ENCODE results near the gene PCDHGA3. TPM values are rescaled to one million over a fixed set of nuclear protein-coding genes. Genes with fewer than 3 reads are reported as not detected.

The PCDHGA3 gene
- 4.0 and 5.5 TPM in 2 replicates for total RNA-seq

GRCh38 chr5:141343242-141343952 lies at the start of gene PCDHGA3:
TSS of gene PCDHGA3 (plus strand) at chr5:141343829. CDS start at chr5:141344034, 205 bp downstream.

DNA sequence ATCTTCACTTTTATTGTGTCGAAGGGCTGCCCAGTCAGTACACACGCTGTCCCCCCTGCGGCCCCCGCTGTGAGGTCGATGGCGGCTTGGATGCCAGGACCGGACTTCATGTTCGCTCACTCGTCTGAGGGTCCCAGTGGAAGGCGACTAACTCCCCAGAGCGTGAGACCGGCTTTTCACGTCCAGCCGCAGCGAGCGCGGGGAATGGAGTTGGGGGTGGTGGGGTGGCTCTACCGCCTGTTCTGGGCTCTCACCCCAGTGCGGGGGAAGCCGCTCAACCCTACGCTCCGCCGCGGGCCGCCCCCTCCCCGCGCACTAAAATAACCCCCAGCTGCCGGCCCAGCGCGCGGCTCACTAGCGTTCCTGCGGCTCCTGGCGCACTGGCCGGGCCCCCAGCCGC lies 39.9 kb upstream of the PCDHGA3 start, which contains the start of gene SLC25A2:
Gene SLC25A2, minus strand, starts transcription at position 294 of the 400 bp plus-strand sequence. Its CDS starts 184 bp downstream, at position 110.

DNA sequence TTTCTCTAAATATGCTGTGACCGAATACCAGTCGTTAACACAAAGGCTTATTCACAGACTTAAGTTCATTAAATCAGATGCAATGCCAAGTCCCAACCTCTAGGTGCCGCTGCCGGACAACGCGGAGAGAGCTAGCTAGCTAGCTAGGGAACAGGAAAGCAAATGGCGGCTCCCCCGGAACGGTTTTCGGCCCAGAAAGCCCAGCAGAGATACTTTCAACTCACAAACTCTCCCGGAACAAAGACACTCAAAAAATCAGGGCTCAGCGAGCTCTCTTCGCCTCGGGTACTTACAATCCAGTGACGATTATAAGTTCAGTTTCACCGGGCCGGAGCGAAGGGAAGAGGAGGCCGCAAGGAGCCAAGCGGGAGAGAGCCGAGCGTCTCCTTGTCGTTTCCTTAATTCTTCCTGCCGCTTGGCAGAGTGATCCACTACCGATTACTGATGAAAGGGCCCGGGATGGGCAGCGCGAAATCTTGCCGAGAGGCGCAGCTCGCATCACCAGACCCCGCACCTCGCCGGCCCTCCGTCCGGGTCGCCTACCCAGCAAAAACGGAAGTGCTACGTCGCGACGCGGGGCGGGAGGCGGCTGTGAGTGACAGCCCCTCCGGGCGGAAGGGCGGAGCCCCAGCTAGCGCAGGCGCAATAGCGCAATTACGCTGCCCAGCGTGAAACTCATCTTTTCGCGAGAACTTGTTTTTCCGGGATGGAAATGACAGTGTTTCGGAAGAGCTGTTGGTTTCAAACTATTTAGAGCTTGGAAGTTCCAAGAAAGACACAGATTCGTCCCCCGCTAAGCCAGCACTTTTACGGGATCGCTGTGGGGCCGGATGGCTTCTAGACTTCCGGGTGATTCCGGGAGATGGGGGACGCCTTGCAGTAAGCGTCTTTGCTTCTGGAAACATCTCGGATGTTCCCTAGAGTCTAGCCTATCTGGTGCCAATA lies 23.1 kb upstream of the PCDHGA3 start, which contains the start of gene TAF7:
Gene TAF7, minus strand, starts transcription at position 560 of the 945 bp plus-strand sequence. CDS start 740 bp downstream, outside the sequence.

GRCh38 chr5:141330299-141331080 lies 13.1 kb upstream of the PCDHGA3 start, which contains the start of gene PCDHGA1:
TSS of gene PCDHGA1 (plus strand) at chr5:141330514.

DNA sequence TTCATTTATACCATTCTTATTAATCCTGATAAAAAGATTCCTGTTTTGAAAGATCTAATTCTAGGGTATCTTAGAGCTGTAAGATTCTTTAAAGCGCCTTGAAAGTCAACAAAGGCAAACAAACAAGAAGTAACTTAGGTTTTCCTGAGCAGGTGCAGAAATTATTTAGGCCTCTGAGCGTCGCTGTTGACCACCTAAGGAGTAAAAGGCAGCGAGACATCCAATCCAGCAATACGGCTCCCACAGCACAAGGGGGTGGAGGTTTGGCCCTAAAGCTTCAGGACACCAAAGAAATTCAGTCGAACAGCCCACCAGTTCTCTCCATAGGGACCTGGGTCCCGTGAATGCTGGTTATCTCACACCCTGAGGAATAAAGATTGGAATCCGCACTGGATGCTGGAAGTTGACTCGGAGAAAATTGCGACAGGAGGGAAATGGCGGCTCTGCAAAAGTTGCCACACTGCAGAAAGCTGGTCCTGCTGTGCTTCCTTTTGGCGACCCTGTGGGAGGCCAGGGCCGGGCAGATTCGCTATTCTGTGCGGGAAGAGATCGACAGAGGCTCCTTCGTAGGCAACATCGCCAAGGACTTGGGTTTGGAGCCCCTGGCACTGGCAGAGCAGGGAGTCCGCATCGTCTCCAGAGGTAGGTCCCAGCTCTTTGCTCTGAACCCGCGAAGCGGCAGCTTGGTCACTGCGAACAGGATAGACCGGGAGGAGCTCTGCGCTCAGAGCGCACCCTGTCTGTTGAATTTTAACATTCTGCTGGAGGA lies 4.9 kb upstream of the PCDHGA3 start, which contains the start of gene PCDHGA2:
Gene PCDHGA2, plus strand, starts transcription at position 223 of the 769 bp plus-strand sequence.

GRCh38 chr5:141349917-141350619 lies 6.4 kb downstream of the PCDHGA3 start, which contains the start of gene PCDHGB1:
TSS of gene PCDHGB1 (plus strand) at chr5:141350099. CDS start at chr5:141350261, 162 bp downstream.

GRCh38 chr5:141354900-141355469 lies 11.4 kb downstream of the PCDHGA3 start, which contains the start of gene PCDHGA4:
TSS of gene PCDHGA4 (plus strand) at chr5:141355021. CDS start at chr5:141355108, 87 bp downstream.

DNA sequence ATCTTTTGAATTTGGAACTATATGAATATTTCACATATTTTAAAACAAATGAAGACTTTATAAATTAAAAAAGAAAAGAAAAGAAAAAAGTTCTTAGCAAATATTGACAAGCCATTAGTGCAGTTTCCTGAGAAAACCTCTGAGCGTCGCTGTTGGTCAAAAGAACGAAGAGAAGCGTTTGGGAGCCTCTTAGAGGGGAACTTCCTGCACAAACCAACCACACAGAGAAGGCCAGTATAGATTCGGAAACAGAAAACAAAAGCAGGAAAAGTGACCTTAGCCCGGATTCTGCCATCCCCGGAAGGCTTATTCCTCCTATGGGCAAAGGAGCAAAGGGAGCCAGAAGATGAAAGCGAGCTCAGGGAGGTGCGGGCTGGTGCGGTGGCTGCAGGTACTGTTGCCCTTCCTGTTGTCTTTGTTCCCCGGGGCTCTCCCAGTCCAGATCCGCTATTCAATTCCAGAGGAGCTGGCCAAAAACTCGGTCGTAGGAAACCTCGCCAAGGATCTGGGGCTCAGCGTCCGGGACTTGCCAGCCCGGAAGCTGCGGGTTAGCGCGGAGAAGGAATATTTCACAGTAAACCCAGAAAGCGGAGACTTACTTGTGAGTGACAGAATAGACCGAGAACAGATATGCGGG lies 16.3 kb downstream of the PCDHGA3 start, which contains the start of gene PCDHGB2:
Gene PCDHGB2, plus strand, starts transcription at position 205 of the 637 bp plus-strand sequence. Its CDS starts 142 bp downstream, at position 347.

GRCh38 chr5:141363952-141364660 lies 20.5 kb downstream of the PCDHGA3 start, which contains the start of gene PCDHGA5:
TSS of gene PCDHGA5 (plus strand) at chr5:141364162. CDS start at chr5:141364331, 169 bp downstream.

GRCh38 chr5:141369994-141370848 lies 26.6 kb downstream of the PCDHGA3 start, which contains the start of gene PCDHGB3:
TSS of gene PCDHGB3 (plus strand) at chr5:141370242. CDS start at chr5:141370395, 153 bp downstream.

GRCh38 chr5:141373673-141374317 lies 30.2 kb downstream of the PCDHGA3 start, which contains the start of gene PCDHGA6:
TSS of gene PCDHGA6 (plus strand) at chr5:141373891. CDS start at chr5:141374084, 193 bp downstream.

GRCh38 chr5:141382469-141383294 lies 39.1 kb downstream of the PCDHGA3 start, which contains the start of gene PCDHGA7:
TSS of gene PCDHGA7 (plus strand) at chr5:141382742. CDS start at chr5:141382900, 158 bp downstream.

GRCh38 chr5:141387557-141388311 lies 44.1 kb downstream of the PCDHGA3 start, which contains the start of gene PCDHGB4:
TSS of gene PCDHGB4 (plus strand) at chr5:141387698. CDS start at chr5:141387885, 187 bp downstream.

DNA sequence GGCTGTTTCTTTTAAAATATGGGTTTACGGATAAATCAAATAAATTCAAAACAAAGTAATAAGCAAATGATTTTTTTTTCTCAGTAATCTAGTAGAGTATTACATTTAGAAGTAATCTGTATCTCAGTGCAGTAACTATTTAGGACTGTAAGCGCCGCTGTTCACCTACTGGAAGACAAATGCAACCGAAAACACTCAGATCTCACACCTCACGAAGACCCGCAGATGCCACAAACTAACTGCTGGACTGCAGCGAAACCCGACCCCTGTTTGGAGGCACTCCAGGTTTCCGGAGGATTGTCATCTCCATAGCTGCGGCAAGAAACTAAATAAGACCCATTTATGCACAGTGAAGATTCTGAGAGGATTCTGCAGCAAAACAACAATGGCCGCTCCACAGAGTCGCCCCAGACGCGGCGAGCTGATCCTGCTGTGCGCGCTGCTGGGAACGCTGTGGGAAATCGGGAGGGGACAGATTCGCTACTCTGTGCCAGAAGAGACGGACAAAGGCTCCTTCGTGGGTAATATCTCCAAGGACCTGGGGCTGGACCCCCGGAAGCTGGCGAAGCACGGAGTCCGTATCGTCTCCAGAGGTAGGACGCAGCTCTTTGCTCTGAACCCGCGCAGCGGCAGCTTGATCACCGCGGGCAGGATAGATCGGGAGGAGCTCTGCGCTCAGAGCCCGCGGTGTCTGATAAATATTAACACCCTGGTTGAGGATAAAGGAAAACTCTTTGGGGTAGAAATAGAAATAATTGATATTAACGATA lies 49.0 kb downstream of the PCDHGA3 start, which contains the start of gene PCDHGA8:
Gene PCDHGA8, plus strand, starts transcription at position 205 of the 770 bp plus-strand sequence. Its CDS starts 181 bp downstream, at position 386.

